ENCODE measurements around the gene PTPRF.

PTPRF gene

DNA sequence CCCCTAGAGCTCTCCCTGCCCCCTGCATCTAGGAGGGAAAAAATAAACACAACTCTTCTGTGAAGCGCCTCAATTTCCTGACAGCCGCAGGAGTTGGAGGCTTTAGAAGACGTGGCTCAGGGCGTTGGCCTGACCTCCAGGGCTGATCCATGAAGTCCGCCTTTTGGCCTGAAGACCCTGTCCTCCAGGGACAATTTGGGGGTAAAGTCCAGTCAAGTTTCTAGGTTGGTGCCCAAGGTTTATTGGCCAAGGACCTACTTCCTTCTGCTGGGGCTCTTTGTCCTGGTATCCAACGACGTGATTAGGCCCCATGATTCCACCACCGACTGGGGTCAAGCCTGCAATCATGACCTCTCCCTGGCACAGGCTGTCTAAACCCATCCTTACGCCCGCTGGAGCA is 54.9 kb downstream of the PTPRF start:
- no peak for DNase-seq

DNA sequence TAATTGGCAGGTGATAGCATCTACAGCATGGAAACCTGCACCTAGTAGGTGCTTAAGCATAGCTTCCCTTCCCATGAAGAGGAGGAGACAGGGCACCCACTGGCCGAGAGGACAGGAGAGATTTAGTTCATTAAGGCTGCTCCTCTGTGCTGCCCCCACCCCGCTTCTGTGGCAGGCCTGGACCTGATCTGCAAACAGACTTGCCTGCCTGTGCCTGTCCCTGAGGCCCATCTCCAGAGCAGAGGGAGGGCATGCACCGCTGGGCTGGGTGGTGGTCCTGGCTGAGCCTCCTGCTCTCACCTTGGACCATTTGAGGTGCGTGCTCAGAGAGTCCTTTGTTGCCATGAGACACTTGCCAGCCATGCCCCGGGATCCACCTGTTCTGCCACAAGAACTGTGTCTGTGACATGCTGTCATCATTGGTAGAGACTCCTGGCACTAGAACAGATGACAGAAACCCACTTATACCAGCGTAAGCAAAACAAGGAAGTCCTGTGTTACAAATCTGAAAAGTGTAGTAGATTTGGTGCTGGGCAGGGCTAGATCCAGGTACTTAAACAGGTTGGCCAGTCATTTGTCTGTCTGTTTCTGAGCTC is 55.6 kb downstream of the PTPRF start:
- DNase-seq: no peak

DNA sequence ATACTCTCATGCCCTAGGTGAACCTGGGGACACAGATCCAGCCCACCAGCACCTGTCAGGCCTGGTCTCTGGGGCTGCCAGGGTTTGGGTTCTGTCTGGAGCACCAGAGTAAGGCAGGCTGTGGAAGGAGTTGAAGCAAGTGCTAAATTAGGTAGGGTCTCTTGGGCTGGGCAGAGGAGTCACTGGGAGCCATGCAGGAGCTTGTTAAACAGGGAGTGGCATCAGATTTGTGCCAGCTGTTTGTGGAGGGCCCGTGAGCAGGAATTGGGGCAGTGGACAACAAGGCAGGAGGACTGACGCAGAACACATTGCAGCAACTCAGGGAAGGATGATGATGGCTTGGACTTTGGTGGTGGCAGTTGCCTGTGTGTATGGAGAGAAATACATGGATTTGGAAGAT is 56.3 kb downstream of the PTPRF start:
- DNase-seq: no peak

DNA sequence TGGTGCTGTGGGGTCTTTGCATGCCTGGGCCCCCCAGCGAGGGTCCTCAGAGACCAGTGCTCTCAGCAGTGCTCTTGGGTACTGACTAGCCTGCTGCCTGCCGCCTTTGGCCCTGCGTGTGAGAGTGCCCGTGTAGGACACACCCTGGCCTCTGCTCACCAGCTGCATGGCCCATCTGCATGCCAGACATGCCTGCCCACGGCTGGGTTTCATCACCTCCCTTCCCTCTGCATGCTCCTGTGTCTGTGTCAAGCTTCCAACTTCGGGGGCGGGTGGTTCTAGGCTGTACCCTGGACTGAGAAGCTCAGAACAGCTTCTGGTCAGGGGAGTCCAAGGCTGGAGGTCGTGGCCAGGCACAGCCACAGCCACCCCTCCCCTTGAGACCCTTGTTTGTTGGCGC is 56.9 kb downstream of the PTPRF start:
- DNase-seq: no peak

DNA sequence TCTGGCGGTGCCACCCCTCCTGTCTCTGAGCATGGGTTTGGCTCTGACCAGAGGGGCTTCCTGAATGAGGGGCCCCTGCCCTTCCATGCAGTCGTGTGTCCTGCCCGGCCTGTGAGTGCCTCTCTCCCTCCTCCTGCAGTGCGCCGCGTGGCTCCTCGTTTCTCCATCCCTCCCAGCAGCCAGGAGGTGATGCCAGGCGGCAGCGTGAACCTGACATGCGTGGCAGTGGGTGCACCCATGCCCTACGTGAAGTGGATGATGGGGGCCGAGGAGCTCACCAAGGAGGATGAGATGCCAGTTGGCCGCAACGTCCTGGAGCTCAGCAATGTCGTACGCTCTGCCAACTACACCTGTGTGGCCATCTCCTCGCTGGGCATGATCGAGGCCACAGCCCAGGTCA is 57.9 kb downstream of the PTPRF start:
- no peak for DNase-seq

DNA sequence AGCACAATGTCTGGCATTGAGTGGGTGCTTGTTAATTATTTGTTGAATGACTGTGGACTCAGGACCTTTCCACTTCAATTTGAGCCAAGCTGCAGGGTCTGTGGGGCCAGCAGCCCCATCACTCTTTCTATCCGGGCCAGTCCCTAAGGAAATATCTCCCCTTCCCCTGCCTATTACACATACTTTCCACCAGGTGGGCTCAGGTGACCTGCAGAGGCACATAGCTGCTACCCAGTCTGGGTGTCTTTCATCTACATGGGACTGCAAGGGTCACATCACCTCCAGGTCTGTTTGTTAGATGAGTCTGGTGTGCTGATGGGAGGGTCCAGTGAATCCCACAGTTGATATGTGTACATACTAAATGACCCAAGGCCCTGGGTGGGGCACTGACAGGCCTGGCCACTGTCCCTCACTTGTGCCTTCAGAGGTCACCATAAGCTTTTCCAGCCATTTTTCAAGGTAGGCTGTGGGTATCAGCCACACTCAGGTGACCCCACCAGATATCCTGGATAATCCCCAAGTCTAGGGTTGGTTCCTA is 59.8 kb downstream of the PTPRF start:
- DNase-seq: no peak

DNA sequence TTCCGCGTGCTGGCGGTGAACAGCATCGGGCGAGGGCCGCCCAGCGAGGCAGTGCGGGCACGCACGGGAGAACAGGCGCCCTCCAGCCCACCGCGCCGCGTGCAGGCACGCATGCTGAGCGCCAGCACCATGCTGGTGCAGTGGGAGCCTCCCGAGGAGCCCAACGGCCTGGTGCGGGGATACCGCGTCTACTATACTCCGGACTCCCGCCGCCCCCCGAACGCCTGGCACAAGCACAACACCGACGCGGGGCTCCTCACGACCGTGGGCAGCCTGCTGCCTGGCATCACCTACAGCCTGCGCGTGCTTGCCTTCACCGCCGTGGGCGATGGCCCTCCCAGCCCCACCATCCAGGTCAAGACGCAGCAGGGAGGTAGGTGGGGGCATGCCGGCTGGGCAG is 60.5 kb downstream of the PTPRF start:
- no peak for DNase-seq

DNA sequence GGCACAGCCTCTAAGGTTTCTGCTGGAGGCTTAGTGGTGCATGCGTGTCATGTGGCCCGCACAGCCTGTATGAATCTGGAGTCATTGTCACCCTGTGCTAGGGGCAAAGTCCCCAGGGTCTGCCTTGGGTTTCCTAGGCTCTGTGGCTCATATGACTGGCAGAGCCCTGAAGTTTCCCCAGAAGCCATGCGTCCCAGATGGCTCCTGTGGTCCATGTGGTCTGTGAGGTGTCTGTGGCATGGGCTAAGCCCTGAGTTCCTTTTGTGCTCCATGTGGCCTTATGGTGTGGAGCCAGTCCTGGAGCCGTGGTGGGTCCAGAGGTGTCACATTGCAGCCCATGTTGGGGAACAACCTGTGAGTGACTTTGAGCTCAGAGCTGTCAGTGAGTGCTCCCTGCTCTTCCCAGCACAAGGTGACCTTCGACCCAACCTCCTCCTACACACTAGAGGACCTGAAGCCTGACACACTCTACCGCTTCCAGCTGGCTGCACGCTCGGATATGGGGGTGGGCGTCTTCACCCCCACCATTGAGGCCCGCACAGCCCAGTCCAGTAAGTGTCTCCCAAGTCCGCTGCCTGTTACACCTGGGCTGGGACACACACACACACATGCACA is 61.5 kb downstream of the PTPRF start:
- DNase-seq: no peak

DNA sequence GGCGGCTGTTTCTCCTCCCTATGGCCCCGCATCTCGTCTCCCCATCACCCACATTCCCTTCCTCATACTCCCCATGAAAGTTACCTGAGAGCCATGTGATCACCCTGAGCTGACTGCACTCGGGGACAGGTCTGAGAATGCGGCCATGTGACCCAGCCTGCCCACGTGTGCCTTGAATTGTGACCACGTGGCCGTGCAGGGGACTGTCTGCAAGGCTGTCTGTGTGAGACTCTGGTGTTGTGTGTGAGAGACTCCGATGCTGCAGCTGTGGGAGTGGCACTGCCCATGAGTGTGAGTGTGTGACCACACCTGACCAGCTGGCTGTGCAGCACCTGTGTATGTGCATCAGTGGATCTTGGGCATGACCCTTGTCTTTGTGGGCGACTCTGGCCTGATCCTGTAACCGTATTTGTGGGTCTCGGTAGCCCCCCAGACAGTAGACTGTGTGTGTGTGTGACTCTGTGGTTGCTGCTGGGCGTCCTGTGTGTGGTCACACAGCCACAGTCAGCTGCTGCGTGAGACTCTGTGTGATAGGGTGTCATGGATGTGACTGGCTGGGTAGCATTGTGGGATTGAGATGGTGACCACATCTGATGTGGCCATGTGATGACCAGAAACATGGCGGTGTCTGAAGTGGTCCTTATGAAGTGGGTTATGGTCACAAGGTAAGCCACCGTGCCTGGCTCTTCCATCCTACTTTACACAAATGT is 62.4 kb downstream of the PTPRF start:
- no peak for DNase-seq

DNA sequence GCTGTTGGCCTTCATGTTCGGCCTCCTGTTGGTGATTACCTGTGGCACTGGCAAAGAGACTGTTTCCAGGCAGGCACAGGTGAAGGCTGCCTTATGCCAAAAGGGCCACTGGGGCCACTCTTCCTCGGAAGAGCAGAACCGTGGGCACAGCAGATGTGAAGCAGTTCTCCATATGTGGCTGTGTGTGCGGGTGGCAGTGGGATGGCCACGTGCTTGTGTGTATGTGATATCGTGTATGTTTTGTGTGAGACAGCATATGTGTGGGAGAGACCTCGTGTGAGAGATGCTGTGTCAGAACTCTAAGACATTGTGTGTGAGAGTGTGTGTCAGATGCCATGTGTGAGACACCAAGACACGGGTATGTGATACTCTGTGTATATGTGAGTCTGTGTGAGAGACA is 65.9 kb downstream of the PTPRF start:
- DNase-seq: no peak

DNA sequence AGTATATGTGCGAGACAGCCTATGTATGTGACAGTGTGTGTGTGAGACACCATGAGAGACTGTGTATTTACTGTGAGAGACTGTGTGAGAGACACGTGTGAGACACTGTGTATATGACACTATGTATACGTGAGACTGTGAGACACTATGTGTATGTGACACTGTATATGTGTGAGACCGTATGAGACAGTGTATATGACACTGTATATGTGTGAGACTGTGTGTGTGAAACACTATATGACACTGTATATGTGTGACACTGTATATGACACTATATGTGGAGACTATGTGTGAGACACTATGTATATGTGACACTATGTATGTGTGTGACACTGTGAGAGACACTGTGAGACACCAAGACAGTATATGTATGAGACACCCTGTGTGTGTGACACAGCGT is 66.3 kb downstream of the PTPRF start:
- no peak for DNase-seq

DNA sequence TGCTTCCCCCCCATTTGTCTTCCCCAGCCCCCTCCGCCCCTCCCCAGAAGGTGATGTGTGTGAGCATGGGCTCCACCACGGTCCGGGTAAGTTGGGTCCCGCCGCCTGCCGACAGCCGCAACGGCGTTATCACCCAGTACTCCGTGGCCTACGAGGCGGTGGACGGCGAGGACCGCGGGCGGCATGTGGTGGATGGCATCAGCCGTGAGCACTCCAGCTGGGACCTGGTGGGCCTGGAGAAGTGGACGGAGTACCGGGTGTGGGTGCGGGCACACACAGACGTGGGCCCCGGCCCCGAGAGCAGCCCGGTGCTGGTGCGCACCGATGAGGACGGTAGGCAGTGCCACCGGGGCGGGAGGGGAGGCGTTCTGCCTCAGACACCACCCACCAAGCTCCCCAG is 67.0 kb downstream of the PTPRF start:
- DNase-seq: no peak

DNA sequence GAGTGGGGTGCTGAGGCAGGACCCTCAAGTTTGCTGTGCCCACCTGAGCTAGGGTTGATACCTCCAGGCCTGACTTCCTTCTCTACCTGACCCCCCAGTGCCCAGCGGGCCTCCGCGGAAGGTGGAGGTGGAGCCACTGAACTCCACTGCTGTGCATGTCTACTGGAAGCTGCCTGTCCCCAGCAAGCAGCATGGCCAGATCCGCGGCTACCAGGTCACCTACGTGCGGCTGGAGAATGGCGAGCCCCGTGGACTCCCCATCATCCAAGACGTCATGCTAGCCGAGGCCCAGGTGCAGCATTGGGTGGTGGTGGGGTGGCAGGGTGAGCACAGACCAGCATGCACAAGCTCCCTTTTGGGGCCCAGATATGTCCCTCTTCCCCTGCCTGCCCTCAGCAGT is 67.9 kb downstream of the PTPRF start:
- DNase-seq: no peak

DNA sequence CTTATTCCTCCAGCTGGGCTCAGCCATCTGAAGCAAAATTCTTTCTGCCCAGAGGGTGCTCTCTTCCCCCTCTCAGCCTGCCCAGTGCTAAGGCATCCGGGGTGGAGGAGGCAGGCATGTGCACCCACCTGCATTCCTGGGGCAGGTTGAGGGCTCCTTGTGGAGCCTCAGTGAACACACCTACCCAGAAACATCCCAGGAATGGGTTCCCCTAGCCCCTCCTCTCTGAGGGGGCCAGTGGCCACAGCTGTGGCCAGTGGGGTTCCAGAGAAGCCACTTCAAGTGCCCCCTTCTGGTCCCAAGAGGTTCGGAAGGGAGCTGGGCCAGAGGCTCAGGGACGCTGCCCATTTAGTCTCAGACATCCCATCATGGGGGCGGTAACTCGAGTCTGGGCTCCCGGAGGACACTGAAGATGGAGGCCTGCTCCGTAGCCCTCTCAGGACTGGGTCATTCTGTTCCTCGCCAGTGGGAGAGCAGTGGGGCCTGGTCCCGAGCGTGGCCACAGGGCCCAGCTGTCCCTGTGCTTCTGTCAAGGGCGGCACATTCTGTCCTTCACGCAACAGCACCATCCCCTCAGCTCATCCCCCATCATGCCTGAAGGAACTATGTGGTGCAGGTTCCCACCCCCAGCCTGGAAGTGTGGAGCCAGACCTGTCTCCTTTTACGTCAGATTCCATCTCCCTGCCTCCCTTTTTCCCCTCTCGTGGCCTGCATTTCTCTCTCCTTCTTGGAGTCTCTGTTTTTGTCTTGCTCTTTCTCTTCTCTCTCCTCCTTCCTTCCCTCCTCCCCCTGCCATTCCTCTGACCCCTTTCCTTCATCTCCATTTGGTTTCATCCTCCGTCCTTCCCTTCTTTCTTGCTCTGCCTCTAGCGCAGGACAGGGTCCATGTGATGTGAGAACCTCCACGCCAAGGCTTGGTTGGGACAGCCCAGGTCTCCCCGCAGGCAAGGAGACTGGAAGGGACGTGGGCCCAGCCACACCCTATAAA is 69.6 kb downstream of the PTPRF start:
- DNase-seq: no peak

DNA sequence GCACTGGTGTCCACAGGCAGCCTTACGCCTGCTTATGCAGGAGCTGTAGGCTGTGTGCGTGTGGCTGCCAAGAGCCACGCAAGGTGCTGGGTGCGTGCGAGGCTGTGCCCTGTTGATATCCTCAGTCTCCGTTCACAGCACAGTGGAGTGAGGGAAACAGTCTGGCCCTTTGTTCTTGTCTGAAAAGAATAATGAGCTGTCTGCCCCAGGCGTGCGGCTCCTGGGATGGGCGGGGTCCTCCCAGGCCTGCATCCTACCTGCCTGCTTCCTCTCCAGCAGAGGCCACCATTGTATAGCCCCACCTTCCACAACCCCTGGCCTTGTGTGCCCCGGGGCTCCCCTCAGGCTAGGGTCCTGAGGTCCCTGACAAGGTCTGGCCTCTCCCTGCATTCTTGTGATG is 72.3 kb downstream of the PTPRF start:
- DNase-seq: no peak

DNA sequence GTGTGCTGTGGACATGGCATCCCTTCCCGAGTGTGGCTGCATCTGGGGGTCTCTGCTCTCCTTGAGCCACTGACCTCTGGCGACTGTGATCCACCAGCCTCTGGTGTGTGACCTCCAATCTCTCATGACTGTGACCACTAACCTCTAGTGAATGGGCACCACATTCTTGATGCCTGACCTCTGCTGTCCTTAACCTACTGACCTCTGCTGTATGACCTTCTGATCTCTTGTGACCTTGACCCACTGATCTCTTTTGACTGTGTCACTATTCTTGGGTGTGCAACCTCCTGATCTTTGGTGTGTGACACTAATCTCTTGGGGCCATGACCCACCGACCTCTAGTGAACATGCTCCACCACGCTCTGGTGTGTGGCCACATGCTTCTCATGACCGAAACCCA is 73.5 kb downstream of the PTPRF start:
- DNase-seq: no peak

DNA sequence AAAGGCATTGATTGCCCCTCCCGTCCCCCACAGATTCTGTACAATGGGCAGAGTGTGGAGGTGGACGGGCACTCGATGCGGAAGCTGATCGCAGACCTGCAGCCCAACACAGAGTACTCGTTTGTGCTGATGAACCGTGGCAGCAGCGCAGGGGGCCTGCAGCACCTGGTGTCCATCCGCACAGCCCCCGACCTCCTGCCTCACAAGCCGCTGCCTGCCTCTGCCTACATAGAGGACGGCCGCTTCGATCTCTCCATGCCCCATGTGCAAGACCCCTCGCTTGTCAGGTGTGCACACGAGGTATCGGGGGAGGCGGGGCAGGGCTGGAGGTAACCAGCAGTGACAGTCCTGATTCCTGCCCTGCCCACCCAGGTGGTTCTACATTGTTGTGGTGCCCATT is 74.5 kb downstream of the PTPRF start:
- no peak for DNase-seq

DNA sequence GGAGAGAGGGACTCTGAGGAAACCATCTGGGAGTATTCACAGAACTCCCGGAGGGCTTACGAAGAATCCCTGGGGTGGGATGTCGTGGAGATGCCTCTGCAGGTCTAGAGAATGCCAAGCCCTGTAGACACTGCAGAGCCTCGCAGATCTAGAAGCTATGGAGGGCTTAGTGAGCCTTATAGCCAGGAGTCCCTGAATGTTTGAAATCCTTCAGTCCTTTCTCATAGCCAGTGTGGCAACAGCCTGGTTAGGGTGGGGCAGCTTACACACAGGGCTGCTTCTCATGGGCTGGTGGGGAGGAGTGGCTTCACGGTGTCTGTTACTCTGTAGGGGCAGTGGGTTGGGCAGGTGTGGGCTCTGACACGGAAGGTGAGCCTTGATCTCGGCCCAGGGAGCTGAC is 75.1 kb downstream of the PTPRF start:
- no peak for DNase-seq

DNA sequence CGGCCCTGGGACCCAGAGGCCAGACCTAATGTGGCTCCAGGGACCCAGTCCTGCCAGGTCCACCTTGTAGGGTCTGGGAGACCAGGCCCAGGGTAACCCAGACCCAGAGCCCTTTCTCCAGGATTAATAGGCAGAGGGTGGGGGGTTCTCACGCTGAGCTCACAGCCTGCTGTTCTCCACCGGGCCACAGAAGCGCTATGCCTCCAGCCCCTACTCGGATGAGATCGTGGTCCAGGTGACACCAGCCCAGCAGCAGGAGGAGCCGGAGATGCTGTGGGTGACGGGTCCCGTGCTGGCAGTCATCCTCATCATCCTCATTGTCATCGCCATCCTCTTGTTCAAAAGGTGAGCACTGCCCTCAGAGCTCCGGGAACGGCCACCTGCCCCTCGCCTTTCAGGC is 75.9 kb downstream of the PTPRF start:
- DNase-seq: no peak

DNA sequence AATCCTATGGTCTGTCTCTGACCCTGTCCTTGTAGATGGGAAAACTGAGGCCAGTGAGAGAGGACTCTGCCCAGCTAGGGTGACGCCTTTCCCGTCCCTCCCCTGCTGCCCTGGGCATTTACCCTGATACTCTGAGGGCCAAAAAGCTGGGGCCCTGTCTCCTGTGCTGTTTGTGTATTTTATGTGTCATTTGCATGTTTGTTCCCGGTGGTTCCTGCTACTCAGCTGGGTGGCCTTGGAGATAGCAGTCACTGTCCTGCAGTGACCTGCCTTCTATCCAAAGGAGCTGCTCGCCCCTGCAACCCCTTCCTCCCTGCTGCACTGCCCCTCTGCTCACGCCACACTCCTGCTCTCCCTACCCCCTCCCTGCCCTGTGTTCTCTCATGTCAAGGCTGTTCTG is 78.1 kb downstream of the PTPRF start:
- no peak for DNase-seq

DNA sequence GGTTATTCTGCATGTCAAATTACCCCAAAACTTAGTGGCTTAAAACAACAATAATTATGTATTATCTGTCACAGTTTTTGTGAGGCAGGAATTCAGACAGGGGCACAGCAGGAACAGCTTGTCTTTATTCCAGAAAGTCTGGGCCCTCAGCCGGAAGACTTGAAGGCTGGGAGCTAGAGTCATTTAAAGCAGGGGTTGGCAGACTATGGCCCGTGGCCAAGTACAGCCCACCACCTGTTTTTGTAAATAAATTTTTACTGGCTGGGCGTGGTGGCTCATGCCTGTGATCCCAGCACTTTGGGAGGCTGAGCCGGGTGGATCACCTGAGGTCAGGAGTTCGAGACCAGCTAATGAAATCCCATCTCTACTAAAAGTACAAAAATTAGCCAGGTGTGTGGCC is 79.7 kb downstream of the PTPRF start:
- no peak for DNase-seq

DNA sequence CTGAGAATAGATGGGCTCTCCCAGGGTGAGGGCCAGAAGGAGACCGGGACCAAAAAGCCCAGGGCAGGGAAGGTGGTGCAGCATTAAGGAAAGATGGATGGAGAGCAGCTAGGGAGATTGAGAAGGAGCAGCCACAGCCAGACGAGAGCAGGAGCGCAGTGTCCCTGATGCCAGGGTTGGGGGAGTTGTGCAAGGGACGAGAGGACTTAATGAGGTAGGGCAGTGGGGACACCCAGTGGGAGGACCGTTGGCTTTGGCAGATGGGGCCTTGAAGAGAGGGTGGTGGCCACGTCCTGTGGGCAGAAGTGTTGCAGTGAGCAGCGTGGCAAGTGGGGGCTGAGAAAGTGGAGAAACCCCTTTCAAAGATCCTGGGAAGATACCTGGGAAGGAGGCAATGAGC is 81.3 kb downstream of the PTPRF start:
- no peak for DNase-seq

DNA sequence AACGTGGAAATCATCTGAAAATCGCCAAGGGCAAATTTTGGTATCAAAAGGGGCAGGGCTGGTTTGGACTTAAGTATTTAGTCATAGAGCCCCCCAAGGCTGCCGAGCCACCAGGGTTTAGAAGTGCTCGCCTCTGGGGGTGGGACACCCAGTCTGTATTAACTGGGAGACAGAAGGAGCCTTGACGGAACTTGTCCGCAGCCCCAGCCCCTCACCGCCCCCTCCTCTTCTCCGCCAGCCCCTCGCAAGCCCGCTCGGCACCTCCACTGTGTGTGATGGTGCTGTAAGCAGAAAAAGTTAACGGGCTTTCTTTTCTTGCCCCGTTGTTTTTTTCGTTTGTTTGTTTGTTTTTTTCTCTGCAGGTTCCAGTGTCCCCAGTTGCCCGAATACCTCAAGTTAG is 81.7 kb downstream of the PTPRF start:
- DNase-seq: no peak

Measured in T-helper 1 cell (primary cell).